Posterior vena cava (tissue), 2 donors: Measurements from ENCODE around the gene NINJ1. TPM values are rescaled to one million over a fixed set of nuclear protein-coding genes. Genes with fewer than 3 reads are reported as not detected.
A peak's percentile ranks its signal among the peaks of the same experiment; 100 is the strongest.
"Not testable (repeated sequence)": the region's sequence is repeated elsewhere in the genome, so short reads cannot be mapped to it uniquely, and the experiment has no call there.

Experiments used
- DNase-seq: peaks from one replicate; pipeline ENCODE4 v3.0.0-alpha.2; 2020; ENCODE audit warnings: low spot score
- intact Hi-C, 2 donors: fragments of 100-400 bp; cut with DNase I; formaldehyde crosslinking; loops; one replicate each; pipeline versions ENCODE4 v1.14.1 to v1.14.2; 2022 to 2023
- total RNA-seq, 2 donors: library from RNA; stranded (reverse); fragmentation: NEBNext Ultra II Directional; extraction: Animal tissue kit (Norgen Biotek cat#: 25700); gene quantifications; one replicate each; pipeline ENCODE4 v1.2.1, GENCODE V29; 2021
- donor health status: DM: yes; HTN: yes; CAD: no.
- donor health status: DM: yes; HTN: yes; CAD: no.

NINJ1 gene
- total RNA-seq, 2 donors from 2014 or later, result 30.6 to 39.5 TPM

DNA sequence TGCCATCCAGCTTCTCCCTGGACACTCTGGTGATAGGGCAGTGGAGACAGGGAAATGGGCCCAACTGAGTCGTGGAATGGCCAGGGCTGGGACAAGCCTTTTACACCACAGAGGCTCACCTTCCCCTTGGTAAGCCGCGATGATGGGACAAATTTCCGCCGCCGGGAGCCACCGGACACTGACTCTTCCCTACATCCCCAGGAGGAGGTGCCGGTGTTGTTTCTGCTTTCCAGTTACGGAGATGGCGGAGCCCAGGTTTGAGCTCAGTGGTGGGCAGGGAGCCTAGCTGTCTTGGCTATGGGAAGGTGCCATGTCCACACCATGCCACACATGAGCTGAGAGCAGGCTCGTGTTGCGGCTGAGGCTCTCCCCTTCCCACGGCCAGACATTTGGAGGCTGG, 30.0 kb upstream of the NINJ1 start:
- intact Hi-C loops, result loop anchor here in 1 of 2 donors (5.0 kb wide), 1 partner anchor 138 kb away; no protein-coding TSS in a partner anchor
- no peak for DNase-seq

DNA sequence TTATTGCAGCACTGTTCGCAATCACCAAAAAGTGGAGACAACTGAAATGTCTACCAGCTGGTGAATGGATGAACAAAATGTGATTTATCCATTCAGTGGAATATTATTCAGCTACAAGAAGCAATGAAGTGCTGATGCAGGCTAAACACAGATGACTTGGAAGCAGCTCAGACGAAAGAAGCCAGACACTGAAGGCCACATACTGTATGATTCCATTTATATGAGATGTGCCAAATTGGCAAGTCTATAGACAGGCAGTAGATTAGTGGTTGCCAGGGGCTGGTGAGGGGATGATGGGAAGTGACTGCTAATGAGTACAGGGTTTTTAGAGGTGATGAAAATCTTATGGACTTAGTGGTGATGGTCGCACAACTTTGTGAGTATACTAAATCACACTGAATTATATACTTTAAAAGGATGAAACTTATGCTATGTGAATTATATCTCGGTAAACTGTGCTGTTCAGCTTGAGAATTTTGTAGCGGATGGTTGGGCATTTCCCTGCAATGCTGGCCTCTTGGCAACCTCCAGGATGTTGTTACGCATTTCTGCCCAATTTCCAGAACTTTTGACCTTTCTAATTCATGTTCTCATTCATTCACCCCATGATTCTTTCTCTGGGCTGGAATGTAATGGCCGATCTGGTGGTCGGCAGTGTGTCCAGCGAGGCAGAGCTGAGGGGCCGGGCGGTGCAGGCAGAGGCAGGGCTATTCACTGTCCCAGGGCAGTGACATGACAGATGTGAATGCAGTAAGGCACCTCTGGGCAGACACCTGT, 27.9 kb upstream of the NINJ1 start:
- intact Hi-C loops, result loop anchor here in 1 of 2 donors (5.0 kb wide), 1 partner anchor 140 kb away; no protein-coding TSS in a partner anchor
- no peak for DNase-seq

DNA sequence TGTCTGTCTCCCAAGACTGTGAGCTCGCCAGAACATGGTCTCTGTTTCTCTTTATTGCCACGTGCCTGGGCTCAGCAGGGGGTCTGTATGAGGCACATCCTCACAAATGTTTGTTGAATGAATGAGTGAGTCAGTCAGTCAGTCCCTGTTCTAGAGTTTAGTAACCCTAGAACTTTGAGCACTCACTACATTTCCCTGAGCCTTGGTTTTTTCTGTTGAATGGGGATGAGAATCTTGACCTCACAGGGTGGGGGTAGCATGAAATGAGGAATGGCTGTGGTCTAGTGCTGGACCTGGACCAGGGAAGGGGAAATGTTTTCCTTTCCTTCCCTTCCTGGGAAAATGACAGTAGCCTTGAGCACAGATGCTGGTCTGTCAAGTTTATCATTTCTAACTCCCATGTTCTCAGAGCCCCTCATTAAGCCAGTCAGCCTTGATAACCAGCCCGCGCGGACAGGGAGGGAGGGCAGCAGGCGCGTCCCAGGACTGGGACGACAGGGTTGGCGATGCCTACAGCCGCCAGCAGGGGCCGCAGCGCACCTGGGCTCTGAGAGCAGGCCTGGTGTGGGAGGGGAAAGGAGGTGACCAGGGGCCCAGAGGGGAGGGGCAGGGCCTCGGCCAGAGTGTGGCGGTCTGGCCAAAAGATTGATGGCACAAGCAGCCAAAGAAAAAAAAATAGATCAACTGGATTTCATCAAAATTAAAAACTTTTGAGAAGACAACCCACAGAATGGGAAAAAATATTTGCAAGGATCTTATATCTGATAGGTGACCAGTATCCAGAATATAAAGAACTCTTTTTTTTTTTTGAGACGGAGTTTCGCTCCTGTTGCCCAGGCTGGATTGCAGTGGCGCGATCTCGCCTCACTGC, 25.8 kb upstream of the NINJ1 start:
- peak; percentile 94 for DNase-seq
- intact Hi-C loops, result loop anchor here in 1 of 2 donors (5.0 kb wide), 1 partner anchor 142 kb away; no protein-coding TSS in a partner anchor

DNA sequence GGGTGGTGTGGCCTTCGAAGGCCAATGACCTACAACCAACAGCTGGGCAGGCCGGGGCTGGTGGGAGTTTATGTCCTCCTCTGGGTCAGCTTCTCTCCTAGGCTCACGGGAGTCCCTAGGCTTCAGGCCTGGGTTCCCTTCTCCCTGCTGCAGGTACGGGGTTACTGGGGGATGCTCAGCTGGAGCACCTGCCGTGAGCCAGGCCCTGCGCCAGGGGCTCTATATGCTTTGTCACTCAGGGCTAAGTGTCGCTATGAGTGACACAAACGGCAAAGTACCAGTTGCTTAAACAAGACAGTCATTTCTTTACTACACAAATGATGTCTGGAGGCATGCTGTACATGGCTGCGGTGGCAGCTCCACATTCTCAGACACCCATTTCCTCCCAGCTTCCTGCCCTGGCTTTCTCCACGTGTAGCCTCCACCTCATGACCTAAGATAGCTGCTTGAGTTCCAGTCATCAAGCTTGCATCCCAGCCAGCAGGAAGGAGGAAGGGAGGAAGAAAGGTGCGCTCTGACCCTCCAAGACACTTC, 22.5 kb upstream of the NINJ1 start:
- intact Hi-C loops, result no loop called here
- DNase-seq, result no peak

DNA sequence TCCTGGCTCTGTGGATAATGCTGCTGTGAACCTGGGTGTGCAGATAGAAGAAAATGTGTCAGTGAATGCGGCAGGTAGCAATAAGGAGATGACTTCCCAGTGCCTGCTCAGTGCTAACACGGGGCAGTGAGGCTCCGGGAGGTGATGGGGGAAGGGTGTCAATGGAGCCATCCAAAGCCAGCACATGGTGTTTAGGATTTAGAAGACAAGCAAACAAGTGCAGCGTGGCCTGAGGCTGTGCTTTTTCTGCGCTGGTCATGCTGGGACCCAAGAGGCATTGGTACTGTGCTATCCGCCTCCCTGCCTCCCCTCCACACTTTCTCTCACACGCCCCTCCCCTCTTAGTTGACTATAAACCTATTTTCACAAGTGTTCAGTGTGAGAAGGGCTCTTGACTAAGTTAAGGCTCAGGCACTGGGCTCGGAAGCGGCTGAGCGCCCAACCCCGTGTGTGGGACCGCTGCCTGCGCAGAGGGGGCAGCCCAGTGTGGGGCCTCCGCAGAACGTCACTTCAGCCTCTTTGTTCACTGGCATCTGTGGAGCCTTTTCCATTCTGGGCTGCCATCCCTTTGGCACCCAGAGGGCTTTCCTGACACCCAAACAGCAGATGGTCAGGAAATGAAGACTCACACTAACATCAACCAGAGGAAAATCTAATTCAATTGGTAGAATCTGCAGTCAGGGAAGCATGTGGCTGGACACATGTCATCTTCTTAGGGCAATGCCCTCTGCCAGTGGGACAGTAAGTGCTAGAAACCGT, 21.8 kb upstream of the NINJ1 start:
- intact Hi-C loops, result no loop called here
- no peak for DNase-seq

DNA sequence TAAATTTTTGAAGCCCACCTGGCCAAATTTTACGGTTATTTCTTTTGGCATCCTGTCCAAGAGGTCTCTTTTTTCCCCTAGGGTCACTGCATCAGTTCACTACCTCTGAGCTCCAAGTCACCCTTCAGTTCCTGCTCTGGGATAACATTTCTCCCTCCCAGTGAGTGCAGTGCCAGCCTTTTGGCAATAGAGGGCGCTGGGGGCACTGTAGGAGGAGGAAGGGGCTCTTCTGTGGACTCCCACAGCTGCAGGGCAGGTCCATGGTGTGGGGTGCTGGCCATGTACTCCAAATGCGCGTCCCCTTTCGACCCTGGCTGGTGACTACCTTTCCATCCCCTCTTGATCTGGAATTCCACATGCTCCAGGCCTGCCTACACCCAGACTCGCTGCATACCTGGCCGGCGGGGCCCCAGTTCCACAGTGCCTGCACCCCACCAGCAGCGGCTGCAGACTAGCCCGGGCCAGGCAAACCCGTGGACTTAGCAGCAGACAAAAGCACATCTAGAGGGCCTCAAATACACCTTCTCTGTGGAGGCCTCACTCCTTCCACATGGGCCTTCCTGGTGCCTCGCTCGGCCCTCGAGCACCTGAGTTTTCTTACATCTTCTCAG, 20.3 kb upstream of the NINJ1 start:
- intact Hi-C loops, result no loop called here
- no peak for DNase-seq

DNA sequence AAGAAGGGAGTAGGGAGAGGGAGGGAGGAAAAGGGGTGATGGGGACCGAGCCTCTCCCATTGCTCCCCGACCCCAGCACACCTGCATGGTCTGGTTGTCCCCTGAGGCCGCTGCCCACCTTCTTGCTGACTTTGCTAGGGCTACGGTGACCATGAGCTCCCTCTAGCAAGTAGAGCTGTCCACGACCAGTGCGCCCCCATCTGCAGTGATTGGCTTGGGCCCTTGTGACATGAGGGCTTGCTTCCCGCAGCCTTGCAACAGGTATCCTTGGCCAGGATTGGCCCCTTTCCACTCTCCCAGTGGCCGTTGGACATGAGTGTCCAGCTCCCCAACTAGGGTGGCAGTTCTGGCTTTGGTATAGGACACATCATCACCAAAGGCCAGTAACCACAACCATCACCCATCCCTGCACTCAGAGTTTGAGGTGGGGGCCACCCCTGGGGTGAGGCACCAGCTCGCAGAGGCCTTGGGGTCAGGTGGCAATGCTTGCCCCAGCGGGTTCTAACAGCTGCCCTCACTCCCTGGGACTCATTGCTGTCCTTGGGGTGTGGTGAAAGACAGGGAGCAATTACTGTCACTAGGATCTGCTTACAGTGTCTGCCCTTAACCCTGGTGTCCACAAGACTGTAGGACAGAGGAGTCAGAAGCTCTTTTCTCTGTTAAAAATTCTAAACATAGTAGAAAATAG, 17.2 kb upstream of the NINJ1 start:
- intact Hi-C loops, result no loop called here
- DNase-seq, result no peak

DNA sequence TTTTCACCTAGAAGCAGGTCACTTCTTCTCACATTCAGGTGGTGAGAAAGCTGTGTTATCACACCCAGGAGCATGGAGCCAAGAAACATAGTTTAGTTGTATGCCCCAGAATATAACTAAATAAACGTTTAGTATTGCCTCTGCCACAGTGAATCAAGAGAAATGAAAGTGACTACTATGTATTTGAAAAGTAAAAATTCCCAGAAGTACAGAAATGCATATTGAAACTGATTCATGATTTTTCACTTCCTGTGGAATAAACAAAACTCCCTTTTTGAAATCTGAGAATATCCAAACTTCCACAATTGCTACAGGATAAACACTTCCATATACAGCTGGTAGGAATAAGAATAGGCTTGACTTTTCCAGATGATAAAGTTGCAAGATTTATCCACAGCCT, 15.3 kb upstream of the NINJ1 start:
- DNase-seq, result no peak
- intact Hi-C loops, result no loop called here

DNA sequence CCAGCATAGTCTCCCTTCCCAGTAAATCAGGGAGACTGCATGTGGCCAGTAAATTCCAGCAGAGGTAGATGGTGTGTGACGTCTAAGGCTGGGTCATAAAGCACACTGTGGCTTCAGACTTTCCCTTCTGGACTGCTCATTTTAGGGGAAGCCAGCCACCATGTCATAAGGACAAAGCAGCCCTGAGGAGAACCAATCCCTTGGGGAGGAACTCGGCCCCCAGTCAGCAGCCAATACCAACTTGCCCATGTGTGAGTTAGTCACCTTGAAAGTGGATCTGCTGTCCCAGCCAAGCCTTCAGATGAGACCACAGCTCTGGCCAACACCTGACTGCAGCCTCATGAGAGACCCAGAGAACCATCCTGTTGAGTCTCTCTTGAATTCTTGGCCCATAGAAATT, 14.7 kb upstream of the NINJ1 start:
- DNase-seq, result no peak

DNA sequence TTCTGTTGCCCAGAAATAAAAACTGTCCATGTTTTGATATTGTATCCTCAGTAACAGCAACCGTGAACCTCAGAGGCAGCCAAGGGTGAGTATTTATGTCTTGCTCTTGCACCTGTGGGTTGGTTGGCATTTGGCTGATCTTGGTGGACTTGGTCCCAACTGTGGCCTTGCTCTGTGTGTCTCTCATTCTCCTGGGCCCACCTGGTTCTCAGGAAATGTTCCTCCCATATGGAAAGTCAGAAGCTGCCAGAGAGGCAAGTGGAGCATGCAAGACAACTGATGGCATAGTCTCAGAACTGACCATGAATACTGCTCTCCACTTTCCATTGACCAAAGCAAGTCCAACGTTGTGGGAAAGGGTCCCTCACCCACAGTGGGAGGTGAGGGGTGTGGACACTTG, 13.6 kb upstream of the NINJ1 start:
- no peak for DNase-seq
- intact Hi-C loops, result loop anchor here in 1 of 2 donors (1.0 kb wide), 1 partner anchor 46 kb away; no protein-coding TSS in a partner anchor

More for the DNA sequence above, 14.7 kb upstream of the NINJ1 start:
- intact Hi-C loops, result no loop called here

DNA sequence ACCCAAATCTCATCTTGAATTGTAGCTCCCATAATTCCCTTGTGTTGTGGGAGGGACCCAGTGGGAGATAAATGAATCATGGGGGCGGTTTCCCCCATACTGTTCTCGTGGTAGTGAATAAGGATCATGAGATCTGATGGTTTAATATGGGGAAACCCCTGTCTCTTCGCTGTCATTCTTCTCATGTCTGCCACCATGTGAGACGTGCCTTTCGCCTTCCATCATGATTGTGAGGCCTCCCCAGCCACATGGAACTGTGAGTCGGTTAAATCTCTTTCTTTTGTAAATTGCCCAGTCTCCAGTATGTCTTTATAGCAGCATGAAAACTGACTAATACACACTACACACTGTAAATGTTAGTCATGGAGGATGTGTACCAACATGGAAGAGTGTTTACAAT, 12.6 kb upstream of the NINJ1 start:
- intact Hi-C loops, result loop anchor here in 1 of 2 donors (1.0 kb wide), 1 partner anchor 47 kb away; no protein-coding TSS in a partner anchor
- DNase-seq, result not testable (repeated sequence)

DNA sequence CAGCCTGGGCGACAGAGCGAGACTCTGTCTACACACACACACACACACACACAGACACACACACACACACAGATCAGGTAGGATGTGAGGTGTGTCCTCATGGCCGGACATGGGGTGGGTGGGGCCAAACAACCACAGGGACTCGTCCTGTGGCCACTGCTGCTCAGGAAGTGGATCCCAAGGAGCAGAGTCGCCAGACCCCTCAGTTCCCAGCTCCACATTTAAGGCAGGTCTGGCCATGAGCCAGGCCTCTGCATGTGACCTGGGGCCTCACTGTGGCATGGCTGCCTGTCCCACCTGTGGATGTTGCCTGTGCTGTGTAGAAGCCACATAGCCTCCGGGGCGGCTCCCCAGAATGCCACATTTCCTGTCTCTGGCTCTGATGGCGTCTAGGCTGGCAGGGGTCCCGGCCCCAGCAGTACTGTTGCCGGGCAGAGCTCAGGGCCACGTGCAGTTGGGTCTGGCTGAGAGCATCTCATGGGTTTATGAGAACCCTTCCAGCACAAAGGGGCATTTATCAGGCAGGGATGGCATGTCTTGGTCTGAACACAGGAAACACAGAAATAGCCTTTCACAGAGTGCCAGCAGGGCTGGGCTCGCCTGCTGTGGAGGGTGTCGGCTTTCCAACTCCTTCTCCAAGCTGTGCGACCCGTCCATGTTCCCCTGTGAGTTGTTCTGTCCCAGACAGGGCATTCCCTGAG, 9.9 kb upstream of the NINJ1 start:
- no peak for DNase-seq
- intact Hi-C loops, result no loop called here

DNA sequence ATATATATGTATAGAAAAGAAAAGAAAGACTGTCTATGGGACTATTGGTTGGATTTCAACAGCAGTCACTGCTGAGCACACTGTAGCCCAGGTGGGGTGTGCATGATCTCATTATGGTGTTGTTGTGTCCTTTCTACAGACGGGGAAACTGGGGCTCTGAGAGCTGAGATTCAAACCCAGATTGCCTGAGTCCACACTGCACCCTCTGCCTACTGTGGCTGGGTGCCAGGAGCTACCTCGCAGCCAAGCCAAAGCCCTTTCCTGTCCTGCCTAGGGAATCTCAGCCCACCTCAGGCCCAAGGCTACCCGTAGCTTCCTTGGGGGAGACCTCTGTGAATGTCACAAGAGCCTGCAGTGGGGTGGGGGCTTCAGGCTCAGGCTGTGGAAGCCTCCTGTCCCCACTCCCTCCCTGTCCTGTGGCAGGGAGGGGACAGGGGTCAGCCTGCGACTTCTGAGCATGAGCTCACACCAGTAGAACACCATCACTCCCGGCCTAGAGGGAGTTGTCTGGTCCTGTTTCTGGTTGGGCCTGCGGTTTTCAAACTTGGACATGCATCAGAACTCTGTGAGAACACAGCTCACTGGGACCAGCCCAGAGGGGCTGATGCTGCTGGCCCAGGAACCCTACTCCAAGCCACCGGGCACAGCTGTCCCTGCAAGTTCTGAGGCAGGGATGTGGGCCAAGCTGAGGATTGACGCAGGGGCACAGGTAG, 7.9 kb upstream of the NINJ1 start:
- no peak for DNase-seq
- intact Hi-C loops, result no loop called here

DNA sequence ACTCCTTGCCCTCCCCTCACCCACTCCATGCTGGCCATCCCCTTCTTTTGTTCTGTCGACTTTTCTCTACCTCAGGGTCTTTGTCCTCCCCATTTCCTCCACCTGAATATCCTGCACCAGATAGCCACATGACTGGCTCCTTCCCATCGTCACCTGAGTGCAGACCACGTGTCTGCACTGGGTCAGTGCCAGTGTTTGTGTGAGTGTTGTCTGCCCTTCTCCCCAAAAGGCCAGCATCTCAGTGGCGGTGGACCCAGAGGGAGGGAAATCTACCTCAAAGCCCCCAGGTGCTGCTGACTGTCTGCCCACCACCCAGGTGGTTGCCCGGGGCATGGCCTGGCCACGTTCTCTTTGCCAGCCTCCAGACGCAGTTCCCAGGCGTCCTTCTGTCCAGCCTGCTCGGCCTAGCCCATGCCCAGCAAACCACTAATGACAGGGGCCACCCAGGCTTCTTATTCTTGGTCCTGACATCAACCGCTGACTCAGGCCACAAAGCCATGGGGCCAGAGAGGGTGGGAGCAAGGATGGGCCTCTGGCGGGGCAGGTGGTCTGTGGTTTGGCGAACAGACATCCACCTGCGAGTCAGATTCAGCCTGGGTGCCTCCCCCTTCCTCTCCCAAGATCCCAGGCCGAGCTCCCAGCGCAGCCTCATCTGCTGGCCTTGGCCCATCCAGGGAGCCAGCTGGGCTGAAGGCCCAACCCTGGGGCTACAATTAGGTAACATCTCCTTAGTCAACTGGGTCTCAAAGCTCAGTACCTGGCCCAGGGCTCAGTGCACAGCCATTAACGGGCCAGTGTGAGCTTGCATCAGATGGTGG, 5.5 kb upstream of the NINJ1 start:
- intact Hi-C loops, result no loop called here
- DNase-seq, result no peak

DNA sequence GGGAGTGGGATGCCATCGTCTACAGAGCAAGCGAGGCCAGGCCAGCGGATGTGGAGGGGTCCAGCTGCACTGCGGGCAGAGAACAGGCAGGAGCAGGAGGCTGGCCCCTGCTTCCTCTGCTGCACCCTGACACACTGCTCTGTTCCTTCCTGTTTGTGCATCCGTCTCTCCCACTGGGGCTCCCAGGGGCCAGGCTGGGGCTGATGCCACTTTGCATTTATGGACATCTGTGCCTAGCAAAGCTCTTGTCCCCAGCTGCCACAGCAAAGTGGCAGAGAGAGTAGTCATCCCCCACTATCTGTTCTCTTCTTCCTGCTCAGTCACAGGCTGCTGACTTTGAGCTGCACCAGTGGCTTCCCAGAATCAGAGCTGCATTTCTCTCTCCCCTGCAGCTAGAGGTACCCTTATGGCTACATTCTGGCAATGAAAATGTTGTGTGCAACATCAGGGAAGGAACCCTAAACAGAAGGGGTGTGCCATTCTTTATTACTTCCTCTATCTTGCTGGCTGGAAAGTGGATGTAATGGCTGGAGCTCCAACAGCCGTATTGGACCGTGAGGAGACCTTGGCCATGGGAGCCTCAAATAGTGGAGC, 4.2 kb upstream of the NINJ1 start:
- intact Hi-C loops, result no loop called here
- DNase-seq, result no peak

DNA sequence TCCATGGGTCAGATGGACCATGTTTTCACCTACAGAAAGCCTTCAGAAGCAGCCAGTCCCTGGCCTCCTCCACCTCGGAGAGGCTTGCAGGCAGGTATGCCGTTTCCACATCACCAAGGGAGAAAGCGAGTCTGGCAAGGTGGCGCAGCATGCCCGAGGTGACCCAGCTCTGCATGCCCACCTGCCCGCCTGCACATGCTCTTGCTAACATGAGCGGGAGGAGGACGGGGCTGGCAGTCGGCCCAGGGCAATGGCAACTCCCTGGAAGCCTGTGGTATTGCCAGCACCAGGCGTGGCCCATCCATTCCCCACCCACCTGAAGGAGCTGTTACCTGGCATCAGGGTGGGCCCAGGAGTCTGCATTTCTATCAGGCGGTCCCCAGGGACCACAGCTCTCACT, 3.3 kb upstream of the NINJ1 start:
- intact Hi-C loops, result no loop called here
- DNase-seq, result no peak
